EL (cell line): ENCODE data around the gene CYP2F1.
A peak's percentile ranks its signal among the peaks of the same experiment; 100 is the strongest.
"Not testable (repeated sequence)": the region's sequence is repeated elsewhere in the genome, so short reads cannot be mapped to it uniquely, and the experiment has no call there.

Source experiments
- DNase-seq: peaks from one replicate; pipeline ENCODE4 v3.0.0-alpha.2; 2016

CYP2F1 gene

DNA sequence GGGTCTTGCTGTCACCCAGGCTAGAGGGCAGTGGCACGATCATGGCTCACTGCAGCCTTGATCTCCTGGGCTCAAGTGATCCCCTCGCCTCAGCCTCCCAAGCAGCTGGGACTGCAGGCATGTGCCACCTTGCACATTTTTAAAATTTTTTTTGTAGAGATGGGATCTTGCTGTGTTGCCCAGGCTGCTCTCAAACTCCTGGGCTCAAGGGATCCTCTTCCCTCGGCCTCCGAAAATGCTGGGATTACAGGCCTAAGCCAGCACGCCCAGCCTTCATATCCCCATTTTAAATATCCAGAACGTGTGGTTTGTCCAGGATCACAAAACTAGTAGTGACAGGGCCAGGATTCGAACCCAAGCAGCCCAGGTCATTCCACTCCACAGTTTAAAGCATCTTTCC, 13.1 kb downstream of the CYP2F1 start:
- not testable (repeated sequence) for DNase-seq

DNA sequence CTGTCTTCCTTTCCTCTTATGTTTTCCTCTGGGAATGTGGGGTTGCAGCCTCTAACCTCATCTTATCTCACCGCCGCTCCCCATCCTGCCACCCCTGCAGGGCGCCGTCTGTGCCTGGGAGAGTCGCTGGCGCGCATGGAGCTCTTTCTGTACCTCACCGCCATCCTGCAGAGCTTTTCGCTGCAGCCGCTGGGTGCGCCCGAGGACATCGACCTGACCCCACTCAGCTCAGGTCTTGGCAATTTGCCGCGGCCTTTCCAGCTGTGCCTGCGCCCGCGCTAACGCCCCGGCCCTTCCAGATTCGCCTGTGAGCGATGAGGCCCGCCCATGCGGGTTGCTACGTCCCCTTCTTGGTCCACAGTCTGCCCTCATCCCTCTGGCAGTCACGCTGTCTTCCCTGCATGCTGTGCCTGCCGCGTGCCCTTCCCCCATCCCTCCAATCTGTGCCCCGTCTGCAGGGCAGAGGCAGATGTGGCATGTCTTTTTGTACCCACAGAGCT, 13.6 kb downstream of the CYP2F1 start:
- DNase-seq, result peak; percentile 51

DNA sequence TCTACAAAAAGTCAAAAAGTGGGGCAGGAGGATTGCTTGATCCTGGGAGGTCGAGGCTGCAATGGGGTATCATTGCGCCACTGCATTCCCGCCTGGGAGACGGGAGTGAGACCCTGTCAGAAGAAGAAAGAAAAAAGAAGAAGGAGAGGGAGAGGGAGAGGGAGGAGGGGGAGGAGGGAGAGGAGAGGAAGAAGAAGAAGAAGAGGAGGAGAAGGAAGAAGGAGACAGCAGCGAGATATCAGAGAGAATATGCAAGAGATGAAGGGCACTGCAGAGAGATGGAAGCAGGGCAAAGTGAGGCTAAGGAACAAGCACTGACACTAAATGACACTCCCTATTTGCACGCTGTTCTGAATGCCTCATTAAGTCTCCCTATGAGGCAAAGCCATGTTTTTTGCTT, 14.5 kb downstream of the CYP2F1 start:
- DNase-seq, result no peak

DNA sequence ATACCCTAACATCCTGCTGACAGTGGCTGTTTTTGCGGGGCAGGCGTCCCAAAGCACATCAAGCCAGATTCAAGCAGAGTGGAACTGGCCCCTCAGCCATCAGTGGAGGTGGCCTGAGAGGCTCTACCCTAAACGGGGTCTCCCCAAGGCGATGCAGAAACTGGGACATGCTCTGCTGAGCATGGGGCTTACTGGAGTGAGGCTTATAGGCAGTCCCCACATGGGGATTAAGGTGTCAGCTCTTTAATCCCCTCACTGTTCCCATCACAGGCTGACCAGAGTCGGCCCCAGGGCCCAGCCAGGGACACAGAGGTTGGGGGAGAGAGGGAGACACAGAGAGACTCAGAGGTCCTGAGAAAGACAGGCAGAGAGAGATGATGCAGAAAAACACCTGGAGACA, 17.0 kb downstream of the CYP2F1 start:
- DNase-seq, result no peak

DNA sequence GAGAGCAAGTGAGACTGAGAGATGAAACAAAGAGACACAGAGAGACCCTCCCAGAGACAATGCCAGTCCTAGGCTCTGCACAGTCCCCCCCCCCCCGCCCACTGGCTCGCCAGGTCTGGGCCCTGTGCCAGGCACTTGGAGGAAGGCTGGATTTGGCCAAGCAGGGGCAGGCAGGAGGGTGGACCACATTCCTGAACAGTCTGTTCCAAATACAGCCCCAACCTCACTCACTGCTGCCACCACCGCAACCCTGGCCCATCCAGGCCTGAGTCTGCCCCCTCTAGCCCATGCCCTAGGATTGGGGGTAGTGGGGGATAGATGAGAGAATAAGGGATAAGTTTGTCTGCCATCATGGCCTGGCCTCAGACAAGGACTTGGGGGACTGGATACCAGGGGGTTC, 19.0 kb downstream of the CYP2F1 start:
- no peak for DNase-seq

DNA sequence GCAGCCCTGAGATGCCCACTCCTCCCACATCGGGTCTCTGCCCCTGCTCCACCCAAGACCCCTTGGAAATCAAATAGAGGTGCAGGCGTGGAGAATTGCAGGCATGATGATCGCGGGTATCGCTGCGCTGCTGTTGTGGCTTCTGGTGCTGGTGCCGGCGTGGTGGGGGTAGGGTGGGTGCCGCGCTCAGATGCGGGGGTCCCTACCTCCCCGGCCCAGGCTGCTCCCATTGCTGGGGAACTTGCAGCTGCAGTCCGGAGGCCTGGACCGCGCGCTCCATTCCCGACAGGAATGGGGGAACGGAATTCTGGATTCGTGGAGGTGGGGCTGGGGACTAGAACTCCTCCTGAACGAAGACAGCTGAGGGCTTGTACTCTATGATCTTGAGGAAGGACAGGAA, 20.4 kb downstream of the CYP2F1 start:
- no peak for DNase-seq

DNA sequence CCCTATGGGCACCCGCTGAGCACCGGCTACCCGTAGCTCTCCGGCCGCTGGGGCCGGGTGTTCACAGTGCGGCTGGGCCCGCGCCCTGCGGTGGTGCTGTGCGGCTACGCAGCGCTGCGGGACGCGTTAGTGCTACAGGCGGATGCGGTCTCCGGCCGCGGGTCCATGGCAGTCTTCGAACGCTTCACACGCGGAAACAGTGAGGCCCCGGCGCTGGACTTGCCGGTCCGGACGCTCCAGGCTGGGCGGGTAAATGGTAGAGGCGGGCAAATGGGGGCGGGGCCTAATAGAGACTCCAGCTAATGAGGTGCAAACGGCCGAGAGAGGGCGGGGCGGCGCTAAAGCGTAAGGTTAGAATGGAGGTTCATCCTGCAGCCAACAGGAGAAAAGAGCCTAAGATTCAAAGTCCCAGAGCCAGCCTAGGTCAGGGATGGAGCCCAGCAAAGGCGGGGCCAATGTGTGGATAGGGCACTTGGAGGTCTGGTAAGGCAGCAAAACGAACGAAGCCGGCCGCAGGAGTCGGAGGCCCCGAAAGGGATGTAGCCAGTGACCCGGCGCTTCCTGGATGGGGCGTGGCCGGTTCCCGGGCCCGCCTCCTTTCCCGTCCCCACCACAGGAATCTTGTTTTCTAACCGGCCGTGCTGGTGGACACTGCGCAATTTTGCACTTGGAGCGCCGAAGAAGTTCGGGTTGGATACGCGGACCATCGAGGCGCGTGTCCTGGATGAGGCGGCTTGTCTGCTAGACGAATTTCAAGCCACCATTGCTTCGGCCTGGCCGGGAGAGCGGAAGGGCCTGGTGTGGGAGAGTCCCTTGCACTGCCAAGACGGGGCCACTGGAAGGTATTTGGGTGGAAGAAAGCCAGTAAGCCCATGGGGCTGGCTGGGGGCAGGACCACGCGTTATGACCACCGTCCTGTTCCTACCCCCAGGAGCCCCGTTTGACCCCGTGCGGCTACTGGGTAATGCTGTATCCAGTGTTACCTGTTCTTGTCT, 21.5 kb downstream of the CYP2F1 start:
- DNase-seq, result peak; percentile 43

DNA sequence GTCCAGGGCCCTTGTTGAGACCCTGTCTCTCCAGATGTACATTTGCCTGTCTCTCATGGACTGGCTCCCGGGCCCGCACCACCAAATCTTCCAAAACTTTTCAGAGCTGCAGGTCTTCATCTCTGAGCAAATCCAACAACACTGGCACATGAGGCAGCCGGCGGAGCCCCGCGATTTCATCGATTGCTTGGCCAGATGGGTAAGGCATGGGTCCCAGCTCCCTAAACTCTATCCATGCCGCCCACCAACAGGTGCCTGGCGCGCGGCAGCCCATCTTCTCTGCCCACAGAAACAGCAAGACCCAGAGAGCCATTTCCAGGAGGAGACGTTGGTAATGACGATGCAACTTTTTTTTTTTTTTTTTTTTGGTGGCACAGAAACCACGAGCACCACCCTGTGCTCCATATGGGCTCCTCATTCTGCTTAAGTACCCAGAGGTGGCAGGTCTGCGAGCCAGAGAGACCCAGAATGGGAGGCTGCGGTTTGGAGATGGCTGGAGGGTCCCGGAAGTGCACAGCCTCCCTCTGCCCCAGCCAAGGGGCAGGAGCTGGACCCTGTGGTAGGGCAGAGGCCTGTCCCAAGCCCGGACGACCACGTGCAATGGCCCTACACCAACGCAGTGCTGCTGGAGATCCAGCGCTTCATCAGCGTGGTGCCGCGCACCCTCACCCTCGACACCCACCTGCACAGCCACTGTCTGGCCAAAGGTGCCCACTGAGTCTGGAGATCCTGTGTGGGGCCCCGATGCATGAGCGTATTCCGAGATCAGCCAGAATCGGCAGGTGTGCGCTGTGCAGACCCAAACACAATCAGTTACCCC, 22.6 kb downstream of the CYP2F1 start:
- DNase-seq, result no peak

DNA sequence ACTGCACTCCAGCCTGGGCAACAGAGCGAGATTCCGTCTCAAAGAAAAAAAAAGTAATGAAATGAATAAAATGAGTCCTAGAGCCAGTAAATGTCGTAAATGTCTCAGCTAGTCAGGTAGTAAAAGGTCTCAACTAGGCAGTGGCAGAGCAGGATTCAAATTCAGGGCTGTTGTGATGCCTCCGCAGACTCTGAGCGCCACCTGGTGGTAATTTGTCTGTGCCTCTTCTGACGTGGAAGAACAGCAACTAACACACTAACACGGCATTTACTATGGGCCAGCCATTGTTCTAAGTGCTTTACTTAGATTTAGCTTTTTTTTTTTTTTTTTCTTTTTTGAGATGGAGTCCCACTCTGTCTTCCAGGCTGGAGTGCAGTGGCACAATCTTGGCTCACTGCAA, 30.2 kb downstream of the CYP2F1 start:
- peak; percentile 77 for DNase-seq

DNA sequence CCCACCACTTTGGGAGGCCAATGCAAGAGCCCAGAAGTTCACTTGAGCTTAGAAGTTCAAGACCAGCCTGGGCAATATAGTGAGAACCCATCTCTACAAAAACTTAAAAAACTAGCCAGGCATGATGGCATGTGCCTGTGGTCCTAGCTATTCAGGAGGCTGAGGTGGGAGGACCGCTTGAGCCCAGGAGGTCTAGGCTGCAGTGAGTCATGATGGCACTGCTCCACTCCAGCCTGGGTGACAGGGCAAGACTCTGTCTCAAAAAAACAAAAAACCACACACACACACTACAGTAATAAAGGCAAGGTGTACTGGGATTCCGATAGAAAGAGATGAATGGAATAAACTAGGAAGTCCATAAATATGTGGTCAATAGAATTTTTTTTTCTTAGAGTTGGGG, 35.6 kb downstream of the CYP2F1 start:
- no peak for DNase-seq

DNA sequence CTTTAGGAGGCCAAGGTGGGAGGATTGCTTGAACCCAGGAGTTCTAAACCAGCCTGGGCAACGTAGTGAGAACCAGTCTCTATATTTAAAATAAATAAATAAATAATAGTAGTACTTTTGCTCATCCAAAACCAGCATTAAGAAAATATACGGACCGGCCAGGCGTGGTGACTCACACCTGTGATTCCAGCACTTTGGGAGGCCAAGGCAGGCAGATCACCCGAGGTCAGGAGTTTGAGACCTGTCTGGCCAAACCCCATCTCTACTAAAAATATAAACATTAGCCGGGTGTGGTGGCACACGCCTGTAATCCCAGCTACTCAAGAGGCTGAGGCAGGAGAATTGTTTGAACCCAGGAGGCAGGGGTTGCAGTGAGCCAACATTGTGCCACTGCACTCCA, 36.8 kb downstream of the CYP2F1 start:
- not testable (repeated sequence) for DNase-seq

DNA sequence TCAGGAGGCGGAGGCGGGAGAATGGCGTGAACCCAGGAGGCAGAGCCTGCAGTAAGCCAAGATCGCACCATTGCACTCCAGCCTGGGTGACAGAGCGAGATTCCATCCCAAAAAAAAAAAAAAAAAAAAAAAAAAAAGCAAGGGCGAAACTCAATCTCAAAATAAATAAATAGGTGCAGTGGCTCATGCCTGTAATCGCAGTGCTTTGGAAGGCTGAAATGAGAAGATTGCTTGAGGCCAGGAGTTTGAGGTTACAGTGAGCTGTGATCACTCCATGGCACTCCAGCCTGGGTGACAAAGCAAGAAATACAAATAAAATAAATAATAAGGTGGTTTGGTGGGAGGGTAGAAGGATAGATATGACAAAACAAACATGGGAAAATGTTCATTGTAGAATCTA, 39.8 kb downstream of the CYP2F1 start:
- DNase-seq, result no peak

DNA sequence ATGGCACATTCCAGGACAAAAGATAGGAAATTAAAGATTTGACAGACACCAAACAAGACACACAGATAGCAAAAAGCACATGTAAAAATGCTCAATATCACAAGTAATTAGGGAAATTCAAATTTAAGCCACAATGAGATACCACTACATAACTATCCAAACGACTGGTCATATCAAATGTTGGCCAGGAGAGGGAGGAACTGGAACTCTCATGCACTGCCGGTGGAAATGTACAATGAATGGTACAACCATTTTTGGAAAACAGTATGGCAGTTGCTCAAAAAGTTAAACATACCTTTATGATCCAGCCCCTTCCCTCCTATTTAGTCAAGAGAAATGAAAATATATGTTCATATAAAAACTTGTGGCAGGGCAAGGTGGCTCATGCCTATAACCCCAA, 42.0 kb downstream of the CYP2F1 start:
- DNase-seq, result no peak

DNA sequence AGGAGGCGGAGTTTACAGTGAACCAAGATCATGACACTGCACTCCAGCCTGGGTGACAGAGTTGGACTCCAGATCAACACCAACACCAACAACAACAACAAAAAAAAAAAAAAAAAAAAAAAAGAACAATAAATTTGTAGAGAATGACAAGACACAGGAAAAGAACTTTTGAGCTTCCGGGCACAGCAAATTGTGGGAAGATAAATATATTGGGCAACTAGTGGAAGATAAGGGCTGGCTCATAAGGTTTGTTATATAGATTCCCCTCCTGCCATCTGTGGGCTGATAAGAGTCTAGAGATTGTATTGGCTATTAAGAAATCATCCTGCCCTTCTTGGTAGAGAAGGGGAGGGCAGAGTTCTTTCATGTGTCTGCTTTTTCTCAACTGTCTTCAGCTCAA, 45.6 kb downstream of the CYP2F1 start:
- no peak for DNase-seq

DNA sequence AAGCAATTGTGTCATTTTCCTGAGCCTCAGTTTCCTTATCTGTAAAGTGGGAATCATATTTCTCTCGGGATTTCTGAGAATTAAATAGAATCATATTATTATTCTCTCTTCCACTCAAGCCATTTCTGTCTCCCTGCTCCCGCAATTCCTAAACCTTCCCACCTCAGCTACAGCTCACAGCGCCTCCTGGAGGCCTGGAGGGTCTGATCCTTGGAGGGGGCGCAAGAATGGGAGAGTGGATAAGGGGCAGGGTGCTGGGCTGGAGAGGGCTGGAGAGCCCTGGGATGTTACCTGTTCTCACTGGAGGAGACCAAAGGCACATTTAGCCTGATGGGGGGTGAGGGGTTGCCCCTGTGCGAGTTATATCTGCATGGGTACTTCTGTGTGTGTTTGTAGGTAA, 47.7 kb downstream of the CYP2F1 start:
- no peak for DNase-seq

DNA sequence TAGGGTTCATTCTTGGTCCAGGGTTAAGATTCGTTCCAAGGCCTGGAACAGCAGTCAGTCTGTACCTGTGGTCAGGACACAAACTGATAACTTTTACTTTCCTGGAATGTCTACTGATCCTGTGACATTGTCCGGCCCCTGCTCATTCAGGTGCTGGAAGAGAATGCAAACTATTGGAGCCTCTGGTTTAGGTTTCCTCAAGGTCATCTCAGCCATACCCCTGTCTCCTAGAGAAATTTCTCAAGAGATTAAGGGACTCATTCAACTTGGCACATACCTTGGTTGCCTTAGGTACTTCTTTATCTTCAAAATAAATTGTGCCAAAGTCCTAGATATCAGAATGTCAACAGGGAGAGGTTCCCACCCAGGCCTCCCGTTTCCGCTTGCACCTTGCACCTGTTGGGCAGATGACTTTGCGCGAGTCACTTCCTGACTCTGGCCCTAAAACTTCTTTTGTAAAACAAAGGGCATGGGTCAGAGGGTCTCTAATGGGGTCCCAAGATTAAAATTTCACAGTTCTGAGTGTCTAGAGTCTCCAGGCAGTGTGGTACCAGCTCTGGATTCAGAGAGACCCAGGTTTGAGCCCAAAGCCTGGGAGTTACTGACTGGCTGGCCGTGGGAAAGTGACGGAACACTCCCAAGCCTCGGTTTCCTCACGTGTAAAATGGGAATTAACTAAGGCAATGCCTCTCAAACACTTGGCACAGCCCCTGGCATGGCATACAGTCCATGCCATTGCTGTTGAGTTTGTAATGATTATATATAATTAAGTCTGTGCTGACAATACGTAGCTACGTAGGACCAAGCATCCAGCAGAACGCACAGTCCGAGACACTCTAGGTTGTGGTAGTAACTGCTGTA, 52.9 kb downstream of the CYP2F1 start:
- DNase-seq, result no peak

DNA sequence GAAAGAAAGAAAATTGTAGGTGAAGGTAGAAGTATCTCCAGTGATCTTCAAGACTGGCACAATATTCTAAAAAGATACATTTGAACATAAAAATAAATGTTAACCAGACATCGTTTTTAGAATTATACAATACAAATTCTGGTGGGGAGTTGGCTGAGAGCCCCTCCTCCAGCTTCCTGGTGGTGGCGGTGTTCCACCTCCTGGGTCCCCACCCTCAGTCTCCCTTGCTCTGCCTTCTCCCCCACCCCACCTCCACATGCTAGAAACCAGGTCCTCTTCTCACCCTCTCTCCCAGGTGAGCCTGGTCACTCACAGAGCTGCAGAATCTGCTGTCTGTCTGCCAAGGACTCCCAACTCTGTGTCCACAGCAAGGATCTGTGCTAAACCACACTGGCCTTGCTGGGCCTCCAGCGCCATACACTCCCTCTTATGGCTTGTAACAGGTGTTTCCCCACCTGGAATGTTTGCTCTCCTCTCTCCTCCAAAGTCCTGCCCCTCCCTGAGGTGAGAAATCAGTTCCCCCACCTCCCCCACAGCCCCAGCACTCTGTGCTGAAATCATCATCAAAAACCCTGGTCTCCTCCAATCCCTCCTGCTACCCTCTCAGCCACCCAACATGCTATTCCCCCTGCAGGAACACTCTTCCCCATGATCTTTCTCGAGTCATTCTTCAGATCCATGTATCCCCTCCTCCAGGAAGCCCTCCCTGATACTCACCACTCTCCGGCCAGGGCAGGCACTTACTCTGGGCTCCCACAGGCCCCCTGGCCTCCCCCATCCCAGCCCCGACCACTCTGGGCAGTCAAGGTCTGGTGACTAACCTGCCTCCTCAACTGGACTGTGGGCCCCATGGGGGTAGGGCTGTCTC, 58.3 kb downstream of the CYP2F1 start:
- DNase-seq, result no peak

DNA sequence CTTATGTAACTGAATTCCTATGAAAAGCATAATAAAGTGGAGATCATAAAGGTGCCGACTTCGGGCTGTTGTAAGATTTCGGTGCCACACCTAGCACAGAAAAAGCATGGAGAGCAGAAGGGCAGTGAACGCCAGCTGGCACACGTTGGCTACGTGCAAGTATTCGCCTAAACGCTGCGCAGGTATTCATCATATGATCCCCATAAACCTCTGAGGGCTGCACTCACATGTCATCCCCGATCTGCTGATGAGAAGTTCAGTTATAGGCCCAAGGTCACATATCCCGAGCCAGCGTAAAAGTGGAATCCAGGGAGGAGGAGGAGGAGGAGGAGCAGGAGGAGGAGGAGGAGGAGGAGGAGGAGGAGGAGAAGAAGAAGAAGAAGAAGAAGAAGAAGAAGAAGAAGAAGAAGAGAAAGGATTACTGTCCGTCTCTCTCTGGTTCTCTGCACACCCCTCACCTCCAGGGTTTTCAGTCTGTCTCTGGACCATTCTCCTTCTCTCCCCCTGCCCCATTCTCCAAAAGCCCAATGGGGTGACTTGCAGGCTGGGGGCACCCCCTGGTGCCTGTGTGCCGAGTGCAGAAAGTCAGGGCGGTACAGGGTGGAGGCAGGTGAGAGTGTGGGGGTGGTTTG, 60.2 kb downstream of the CYP2F1 start:
- DNase-seq, result no peak

DNA sequence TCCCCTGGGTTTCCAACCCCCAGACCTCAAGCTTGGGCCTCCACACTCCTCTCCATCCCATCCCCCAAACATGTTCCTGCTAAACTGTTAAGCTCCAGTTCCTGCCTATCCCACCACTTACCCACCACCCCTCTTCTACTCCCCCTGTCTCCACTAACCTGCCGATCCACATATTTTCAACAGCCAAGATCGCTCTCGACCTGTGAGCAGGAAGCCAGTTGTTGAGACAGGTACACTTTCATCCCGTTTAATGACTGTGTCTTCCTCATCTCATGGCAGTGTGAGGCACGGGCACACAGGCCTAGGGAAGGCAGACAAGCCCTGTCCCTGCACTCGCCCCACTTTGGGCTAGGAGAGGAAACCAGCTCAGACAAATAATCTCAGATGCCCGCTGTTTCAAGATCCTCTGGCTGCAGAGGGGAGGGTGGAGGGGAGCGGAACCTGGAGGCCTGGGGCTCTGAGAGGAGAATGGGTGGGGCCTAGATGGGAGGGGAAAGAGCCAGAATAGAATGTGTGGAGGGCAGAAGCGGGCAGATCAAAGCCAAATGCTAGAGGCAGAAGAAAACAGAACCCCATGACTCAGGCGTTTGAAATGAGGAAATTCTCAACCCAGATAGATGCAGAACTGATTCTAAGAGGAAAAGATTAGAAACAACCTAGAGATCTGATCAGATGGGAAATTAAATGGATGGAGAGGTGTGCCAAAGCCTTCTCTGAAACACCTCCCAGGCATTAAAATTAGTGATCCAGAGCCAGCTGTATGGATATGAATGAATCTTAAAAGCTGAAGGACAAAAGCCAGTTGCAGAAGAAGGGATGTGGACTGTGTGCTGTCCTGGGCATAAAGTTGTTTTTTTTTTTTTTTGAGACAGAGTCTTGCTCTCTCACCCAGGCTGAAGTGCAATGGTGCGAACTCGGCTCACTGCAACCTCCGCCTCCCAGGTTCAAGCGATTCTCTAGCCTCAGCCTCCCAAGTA, 61.9 kb downstream of the CYP2F1 start:
- peak; percentile 90 for DNase-seq
